ENCODE results near the gene LATS2.

LATS2 gene

GRCh38 chr13:21046203-21046602, 15.2 kb downstream of the LATS2 start:
- no peak for DNase-seq

- DNase-seq: no peak
Observed at GRCh38 chr13:21045100-21045499, 16.3 kb downstream of the LATS2 start.

- no peak for DNase-seq
Observed at GRCh38 chr13:21043898-21044297, 17.5 kb downstream of the LATS2 start.

- no peak for DNase-seq
Observed at GRCh38 chr13:21040120-21040826, 21.1 kb downstream of the LATS2 start.

GRCh38 chr13:21039097-21039800, 22.1 kb downstream of the LATS2 start:
- no peak for DNase-seq

- no peak for DNase-seq
Observed at GRCh38 chr13:21037656-21038055, 23.7 kb downstream of the LATS2 start.

GRCh38 chr13:21035498-21035897, 25.9 kb downstream of the LATS2 start:
- DNase-seq: no peak

- peak; percentile 28 for DNase-seq
Observed at GRCh38 chr13:21034603-21035191, 26.7 kb downstream of the LATS2 start.

- DNase-seq: no peak
Observed at GRCh38 chr13:21033856-21034602, 27.4 kb downstream of the LATS2 start.

GRCh38 chr13:21033212-21033840, 28.1 kb downstream of the LATS2 start:
- DNase-seq: no peak

- no peak for DNase-seq
Observed at GRCh38 chr13:21032656-21033055, 28.7 kb downstream of the LATS2 start.

- no peak for DNase-seq
Observed at GRCh38 chr13:21031594-21032275, 29.7 kb downstream of the LATS2 start.

GRCh38 chr13:21025539-21025938, 35.8 kb downstream of the LATS2 start:
- DNase-seq: no peak

GRCh38 chr13:21022056-21022979, 39.1 kb downstream of the LATS2 start:
- no peak for DNase-seq

- DNase-seq: no peak
Observed at GRCh38 chr13:21020581-21020980, 40.8 kb downstream of the LATS2 start.

GRCh38 chr13:21020176-21020575, 41.2 kb downstream of the LATS2 start:
- DNase-seq: no peak

GRCh38 chr13:21018220-21018619, 43.2 kb downstream of the LATS2 start:
- no peak for DNase-seq

- no peak for DNase-seq
Observed at GRCh38 chr13:21016487-21016886, 44.9 kb downstream of the LATS2 start.

GRCh38 chr13:21015284-21015683, 46.1 kb downstream of the LATS2 start:
- DNase-seq: no peak

- DNase-seq: no peak
Observed at GRCh38 chr13:21014502-21015170, 46.8 kb downstream of the LATS2 start.

- no peak for DNase-seq
Observed at GRCh38 chr13:21014139-21014501, 47.3 kb downstream of the LATS2 start.

All from 8988T (cell line).